ENCODE results near the gene KCND2.

The KCND2 gene

DNA sequence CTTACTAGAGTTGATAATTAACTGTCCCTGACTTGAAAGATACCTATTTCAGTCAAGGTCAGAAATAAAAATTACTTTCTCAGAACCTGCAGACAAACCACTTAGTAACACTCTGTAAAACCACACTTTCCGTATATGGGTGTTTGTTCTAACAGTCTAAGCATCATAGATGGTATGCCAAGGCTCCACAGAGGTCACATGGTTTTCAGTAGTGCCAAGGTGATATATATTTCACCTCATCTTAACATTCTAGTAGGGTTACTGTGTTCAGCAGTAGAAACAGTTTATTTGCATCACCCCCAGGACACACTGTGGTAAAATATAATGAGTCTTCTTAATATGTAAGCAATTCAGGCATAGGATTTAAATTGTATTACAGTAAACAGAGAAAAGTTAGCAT, 61.5 kb downstream of the KCND2 start:
- DNase-seq (ENCODE audit: low read depth), result no peak
- H3K4me3 ChIP-seq (ENCODE audit: low read depth, low read length), result no peak overlapping the region

DNA sequence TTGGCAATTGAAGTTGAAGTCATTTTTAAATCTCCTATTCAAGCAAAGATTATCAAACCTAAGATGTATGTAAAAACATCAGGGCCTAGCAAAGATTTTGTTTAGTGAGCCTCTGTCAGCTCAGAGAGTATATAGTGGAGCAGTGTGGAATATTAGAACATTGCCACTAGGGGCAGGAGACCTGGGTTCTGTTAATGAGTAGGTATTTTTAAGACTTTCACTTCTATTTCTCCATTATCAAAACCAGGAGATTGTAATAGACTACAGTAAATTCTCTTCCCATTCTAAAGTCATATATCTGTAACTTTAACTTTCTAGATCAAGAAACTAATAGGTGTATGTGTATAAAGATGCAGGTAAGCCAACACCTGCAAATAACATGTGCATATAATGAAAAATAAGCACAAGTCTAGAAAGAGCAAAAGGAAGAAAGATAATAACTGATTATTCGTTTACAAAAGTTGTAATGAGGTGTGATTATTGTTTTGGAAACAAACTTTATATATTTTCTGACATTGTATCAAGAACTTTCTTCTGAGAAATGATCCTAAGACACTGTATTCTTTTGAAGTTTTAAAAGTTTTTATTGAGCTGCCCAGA, 64.4 kb downstream of the KCND2 start:
- TF ChIP-seq, protein P1, sequence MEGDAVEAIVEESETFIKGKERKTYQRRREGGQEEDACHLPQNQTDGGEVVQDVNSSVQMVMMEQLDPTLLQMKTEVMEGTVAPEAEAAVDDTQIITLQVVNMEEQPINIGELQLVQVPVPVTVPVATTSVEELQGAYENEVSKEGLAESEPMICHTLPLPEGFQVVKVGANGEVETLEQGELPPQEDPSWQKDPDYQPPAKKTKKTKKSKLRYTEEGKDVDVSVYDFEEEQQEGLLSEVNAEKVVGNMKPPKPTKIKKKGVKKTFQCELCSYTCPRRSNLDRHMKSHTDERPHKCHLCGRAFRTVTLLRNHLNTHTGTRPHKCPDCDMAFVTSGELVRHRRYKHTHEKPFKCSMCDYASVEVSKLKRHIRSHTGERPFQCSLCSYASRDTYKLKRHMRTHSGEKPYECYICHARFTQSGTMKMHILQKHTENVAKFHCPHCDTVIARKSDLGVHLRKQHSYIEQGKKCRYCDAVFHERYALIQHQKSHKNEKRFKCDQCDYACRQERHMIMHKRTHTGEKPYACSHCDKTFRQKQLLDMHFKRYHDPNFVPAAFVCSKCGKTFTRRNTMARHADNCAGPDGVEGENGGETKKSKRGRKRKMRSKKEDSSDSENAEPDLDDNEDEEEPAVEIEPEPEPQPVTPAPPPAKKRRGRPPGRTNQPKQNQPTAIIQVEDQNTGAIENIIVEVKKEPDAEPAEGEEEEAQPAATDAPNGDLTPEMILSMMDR (conservative IDR thresholded peaks at IDR 0.05; ENCODE audit: low read depth, low read length), result peak; percentile 46
- DNase-seq (ENCODE audit: low read depth), result peak; percentile 15
- H3K4me3 ChIP-seq (ENCODE audit: low read depth, low read length), result no peak overlapping the region

More for the DNA sequence above, 61.5 kb downstream of the KCND2 start:
- TF ChIP-seq, protein P1 (conservative IDR thresholded peaks at IDR 0.05; ENCODE audit: low read depth, low read length), result no peak

- DNase-seq (ENCODE audit: low read depth), result peak; percentile 1
- H3K4me3 ChIP-seq (ENCODE audit: low read depth, low read length), result no peak overlapping the region
- TF ChIP-seq, protein P1 (conservative IDR thresholded peaks at IDR 0.05; ENCODE audit: low read depth, low read length), result no peak
Measured at GRCh38 chr7:120344276-120344675, 71.3 kb downstream of the KCND2 start.

DNA sequence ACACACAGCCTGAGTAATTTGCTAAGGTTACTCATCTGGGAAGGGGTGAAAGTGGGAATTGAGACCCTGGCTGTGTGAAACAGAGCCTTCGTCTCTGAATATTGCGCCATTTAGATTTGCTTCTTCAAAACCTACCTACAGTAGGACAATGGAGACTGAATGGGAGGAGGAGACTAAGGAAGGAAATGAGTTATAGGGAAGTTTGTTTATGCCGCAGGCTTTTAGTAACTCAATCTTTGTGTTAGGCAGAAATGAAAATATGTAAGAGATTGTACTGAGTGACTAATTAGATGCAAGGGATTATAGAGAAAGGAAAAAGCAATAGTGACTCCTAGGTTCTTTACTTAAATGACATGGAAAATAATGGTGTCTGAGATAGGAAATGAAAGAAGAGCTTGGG, 80.2 kb downstream of the KCND2 start:
- DNase-seq (ENCODE audit: low read depth), result no peak
- TF ChIP-seq, protein P1 (conservative IDR thresholded peaks at IDR 0.05; ENCODE audit: low read depth, low read length), result no peak
- no peak overlapping the region for H3K4me3 ChIP-seq (ENCODE audit: low read depth, low read length)

DNA sequence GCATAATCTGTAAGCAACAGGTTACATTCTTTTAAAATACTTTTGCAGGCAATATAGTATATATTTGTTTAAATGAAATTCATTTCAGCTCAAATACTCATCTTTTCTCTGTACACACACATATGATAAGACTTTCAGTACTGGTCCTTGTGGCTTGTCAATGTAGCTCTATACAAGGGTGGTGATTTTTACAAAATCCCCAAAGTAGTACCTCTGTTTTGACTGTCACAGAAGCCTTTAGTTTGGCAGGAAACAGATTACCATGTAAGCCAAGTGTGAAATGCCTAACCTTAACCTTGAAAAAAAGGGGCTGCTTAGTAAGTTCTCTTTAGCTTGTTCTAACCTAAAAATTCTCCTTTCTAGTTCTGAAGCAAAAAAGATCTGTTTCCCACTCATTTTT, 87.9 kb downstream of the KCND2 start:
- no peak for DNase-seq (ENCODE audit: low read depth)
- TF ChIP-seq, protein P1 (conservative IDR thresholded peaks at IDR 0.05; ENCODE audit: low read depth, low read length), result no peak
- H3K4me3 ChIP-seq (ENCODE audit: low read depth, low read length), result no peak overlapping the region

DNA sequence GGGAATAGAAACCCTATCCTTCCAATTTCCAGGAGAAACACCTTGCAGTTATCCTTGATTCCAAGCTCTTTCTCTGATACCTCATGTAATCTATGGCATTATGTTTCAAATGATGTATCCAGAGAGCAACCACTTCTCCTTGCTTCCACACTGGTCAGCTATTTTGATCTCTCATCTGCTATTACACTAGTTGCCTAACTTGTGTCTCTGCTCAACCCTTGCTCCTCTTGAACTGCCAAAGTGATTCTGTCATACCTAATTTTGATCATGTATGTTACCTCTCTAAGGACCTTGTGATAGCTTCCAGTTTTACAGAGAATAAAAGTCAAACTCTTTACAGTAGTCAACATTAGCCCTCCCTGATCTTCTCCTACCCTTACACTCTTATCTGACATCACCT, 90.4 kb downstream of the KCND2 start:
- H3K4me3 ChIP-seq (ENCODE audit: low read depth, low read length), result no peak overlapping the region
- no peak for DNase-seq (ENCODE audit: low read depth)
- TF ChIP-seq, protein P1 (conservative IDR thresholded peaks at IDR 0.05; ENCODE audit: low read depth, low read length), result no peak

DNA sequence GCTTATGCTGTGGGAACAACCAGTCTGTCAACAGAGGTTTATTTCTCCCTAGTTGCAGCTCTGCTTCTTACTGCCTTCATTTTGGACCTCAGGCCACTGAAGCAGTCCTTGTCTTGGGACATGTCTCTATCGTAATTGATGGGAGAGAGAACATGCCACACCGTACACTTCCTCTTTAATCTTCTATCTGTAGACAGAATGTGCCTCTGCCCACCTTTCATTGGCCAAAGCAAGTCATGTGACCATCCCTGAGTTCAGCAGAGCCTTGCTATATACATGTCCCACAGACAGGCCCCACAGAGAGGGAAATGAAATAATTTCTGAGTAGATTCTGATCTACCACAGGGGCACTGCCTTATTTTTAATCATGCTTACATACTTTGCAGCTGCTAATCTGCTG, 98.0 kb downstream of the KCND2 start:
- no peak for DNase-seq (ENCODE audit: low read depth)
- TF ChIP-seq, protein P1 (conservative IDR thresholded peaks at IDR 0.05; ENCODE audit: low read depth, low read length), result no peak
- no peak overlapping the region for H3K4me3 ChIP-seq (ENCODE audit: low read depth, low read length)
